Measurements from ENCODE around the gene NMUR2.

GRCh38 chr5:152405145-152405544, at the start of gene NMUR2:
- TF ChIP-seq CTCF (tag by site-specific recombination; IDR thresholded peaks at IDR 0.05) (no peak), ZBTB11 (tag by site-specific recombination; conservative IDR thresholded peaks at IDR 0.05; ENCODE audit: low read depth) (no peak), ZNF140 (tag by site-specific recombination; IDR thresholded peaks at IDR 0.05) (no peak), PRDM6 (tag by site-specific recombination; IDR thresholded peaks at IDR 0.05) (no peak)
